HUES64 (cell line): ENCODE measurements around the gene DIP2C.

Experiments
- H3K27ac ChIP-seq: 2 replicates; pipeline ENCODE4 v1.7.0; 2013; ENCODE audit warnings: low read depth, low read length, inconsistent platforms
- H3K27me3 ChIP-seq: 2 replicates; pipeline ENCODE4 v1.6.1; 2013; ENCODE audit warnings: mild to moderate bottlenecking, low read length; ENCODE audit not compliant: insufficient read depth
- H3K36me3 ChIP-seq: 2 replicates; pipeline ENCODE4 v1.6.1; 2013; ENCODE audit warnings: mild to moderate bottlenecking, low read length; ENCODE audit not compliant: insufficient read depth
- H3K4me1 ChIP-seq: 2 replicates; pipeline ENCODE4 v1.6.1; 2013; ENCODE audit warnings: mild to moderate bottlenecking, low read length, moderate library complexity; ENCODE audit not compliant: insufficient read depth
- H3K4me3 ChIP-seq: 2 replicates; pipeline ENCODE4 v1.5.1; 2013; ENCODE audit warnings: mild to moderate bottlenecking, low read length, moderate library complexity
- H3K9ac ChIP-seq: 2 replicates; pipeline ENCODE4 v1.6.1; 2013; ENCODE audit warnings: mild to moderate bottlenecking, low read depth, low read length
- H3K9me3 ChIP-seq: 2 replicates; pipeline ENCODE4 v1.6.1; 2013; ENCODE audit warnings: low read depth, low read length; ENCODE audit not compliant: insufficient read depth
- whole genome bisulfite sequencing: fragments of 150-250, 120-280 bp; methylation state at CpG from one replicate; pipeline ENCODE4 v1.1.7; 2013; ENCODE audit warnings: missing lambda C conversion rate; 5-methylcytosine and 5-hydroxymethylcytosine counted together

The DIP2C gene

GRCh38 chr10:387593-387891 is 301.9 kb downstream of the DIP2C start:
- Histone ChIP-seq H3K27ac (no peak overlapping the region), H3K36me3 (peaks cover 25% of the 10 kb centered on the region), H3K27me3 (no peaks in the 10 kb centered on the region), H3K4me3 (no peak overlapping the region), H3K9ac (no peak overlapping the region), H3K9me3 (no peaks in the 10 kb centered on the region), H3K4me1 (no peaks in the 10 kb centered on the region)
- WGBS: 94% methylated on average over 5 of the region's 5 CpGs

- WGBS: 95% methylated on average over 27 of the region's 27 CpGs
- H3K27me3 ChIP-seq: no peaks in the 10 kb centered on the region
Measured at GRCh38 chr10:386771-387592, 302.5 kb downstream of the DIP2C start.

GRCh38 chr10:385571-386300 is 303.7 kb downstream of the DIP2C start:
- Histone ChIP-seq H3K9ac (no peak overlapping the region), H3K27ac (no peak overlapping the region), H3K27me3 (no peaks in the 10 kb centered on the region), H3K36me3 (peaks cover 30% of the 10 kb centered on the region), H3K9me3 (no peaks in the 10 kb centered on the region), H3K4me1 (no peaks in the 10 kb centered on the region), H3K4me3 (no peak overlapping the region)
- 89% methylated on average over 31 of the region's 31 CpGs for WGBS

More at GRCh38 chr10:386771-387592, 302.5 kb downstream of the DIP2C start:
- Histone ChIP-seq H3K9me3 (no peaks in the 10 kb centered on the region), H3K4me3 (no peak overlapping the region), H3K4me1 (no peaks in the 10 kb centered on the region), H3K9ac (no peak overlapping the region), H3K27ac (no peak overlapping the region), H3K36me3 (peaks cover 25% of the 10 kb centered on the region)

- Histone ChIP-seq H3K27ac (no peak overlapping the region), H3K4me3 (no peak overlapping the region), H3K9ac (no peak overlapping the region), H3K4me1 (no peaks in the 10 kb centered on the region), H3K27me3 (no peaks in the 10 kb centered on the region), H3K36me3 (peaks cover 26% of the 10 kb centered on the region), H3K9me3 (no peaks in the 10 kb centered on the region)
- 95% methylated on average over 27 of the region's 27 CpGs for WGBS
Measured at GRCh38 chr10:384538-385305, 304.7 kb downstream of the DIP2C start.

- Histone ChIP-seq H3K9me3 (no peaks in the 10 kb centered on the region), H3K36me3 (peaks cover 26% of the 10 kb centered on the region), H3K27me3 (no peaks in the 10 kb centered on the region), H3K4me1 (no peaks in the 10 kb centered on the region), H3K4me3 (no peak overlapping the region), H3K9ac (no peak overlapping the region), H3K27ac (no peak overlapping the region)
- 96% methylated on average over 6 of the region's 6 CpGs for WGBS
Measured at GRCh38 chr10:383519-383918, 305.9 kb downstream of the DIP2C start.

- Histone ChIP-seq H3K27ac (no peak overlapping the region), H3K4me3 (no peak overlapping the region), H3K27me3 (no peaks in the 10 kb centered on the region), H3K4me1 (no peaks in the 10 kb centered on the region), H3K9ac (no peak overlapping the region), H3K36me3 (peaks cover 22% of the 10 kb centered on the region), H3K9me3 (no peaks in the 10 kb centered on the region)
- WGBS: 92% methylated on average over 7 of the region's 7 CpGs
Measured at GRCh38 chr10:381805-382204, 307.7 kb downstream of the DIP2C start.

GRCh38 chr10:381346-381745 is 308.1 kb downstream of the DIP2C start:
- 95% methylated on average over 10 of the region's 10 CpGs for WGBS

GRCh38 chr10:380313-380940 is 309.0 kb downstream of the DIP2C start:
- no peak overlapping the region for H3K27ac ChIP-seq
- H3K4me3 ChIP-seq: no peak overlapping the region
- peaks cover 22% of the 10 kb centered on the region for H3K36me3 ChIP-seq
- 95% methylated on average over 17 of the region's 17 CpGs for WGBS
- no peak overlapping the region for H3K9ac ChIP-seq
- H3K4me1 ChIP-seq: no peaks in the 10 kb centered on the region
- no peaks in the 10 kb centered on the region for H3K27me3 ChIP-seq
- H3K9me3 ChIP-seq: no peaks in the 10 kb centered on the region

More at GRCh38 chr10:381346-381745, 308.1 kb downstream of the DIP2C start:
- Histone ChIP-seq H3K27me3 (no peaks in the 10 kb centered on the region), H3K9ac (no peak overlapping the region), H3K36me3 (peaks cover 22% of the 10 kb centered on the region), H3K4me3 (no peak overlapping the region), H3K4me1 (no peaks in the 10 kb centered on the region), H3K27ac (no peak overlapping the region), H3K9me3 (no peaks in the 10 kb centered on the region)

- H3K9me3 ChIP-seq: no peaks in the 10 kb centered on the region
- H3K27me3 ChIP-seq: no peaks in the 10 kb centered on the region
- H3K36me3 ChIP-seq: peaks cover 22% of the 10 kb centered on the region
- no peak overlapping the region for H3K9ac ChIP-seq
- 97% methylated on average over 16 of the region's 16 CpGs for WGBS
- H3K4me1 ChIP-seq: no peaks in the 10 kb centered on the region
- H3K27ac ChIP-seq: no peak overlapping the region
- no peak overlapping the region for H3K4me3 ChIP-seq
Measured at GRCh38 chr10:378930-379704, 310.4 kb downstream of the DIP2C start.

- H3K27ac ChIP-seq: no peak overlapping the region
- 90% methylated on average over 14 of the region's 14 CpGs for WGBS
- peaks cover 19% of the 10 kb centered on the region for H3K36me3 ChIP-seq
Measured at GRCh38 chr10:378230-378929, 311.1 kb downstream of the DIP2C start.

More at GRCh38 chr10:378230-378929, 311.1 kb downstream of the DIP2C start:
- H3K27me3 ChIP-seq: no peaks in the 10 kb centered on the region
- no peaks in the 10 kb centered on the region for H3K9me3 ChIP-seq
- no peak overlapping the region for H3K9ac ChIP-seq
- H3K4me1 ChIP-seq: peaks cover 3% of the 10 kb centered on the region; the same call in 1 of the 2 replicates
- H3K4me3 ChIP-seq: no peak overlapping the region
